Muscle of leg (tissue), 11 donors: Measurements from ENCODE around the gene PCNX2. TPM values are rescaled to one million over a fixed set of nuclear protein-coding genes. Genes with fewer than 3 reads are reported as not detected.
"Not testable (repeated sequence)": the region's sequence is repeated elsewhere in the genome, so short reads cannot be mapped to it uniquely, and the experiment has no call there.

Source experiments
- DNase-seq: peaks from one replicate; pipeline ENCODE4 v3.0.0; 2013
- H3K27ac ChIP-seq: one replicate; pipeline ENCODE4 v1.5.1; 2013; ENCODE audit warnings: mild to moderate bottlenecking, low read length, control low read depth
- H3K27me3 ChIP-seq: one replicate; pipeline ENCODE4 v1.6.1; 2013; ENCODE audit warnings: low read length; ENCODE audit not compliant: control insufficient read depth, insufficient read depth
- H3K36me3 ChIP-seq: one replicate; pipeline ENCODE4 v1.6.1; 2013; ENCODE audit warnings: low read length; ENCODE audit not compliant: control insufficient read depth, insufficient read depth
- H3K4me1 ChIP-seq: one replicate; pipeline ENCODE4 v1.6.1; 2013; ENCODE audit warnings: low read length; ENCODE audit not compliant: control insufficient read depth, insufficient read depth
- H3K4me3 ChIP-seq: one replicate; pipeline ENCODE4 v1.5.1; 2013; ENCODE audit warnings: low read length, control low read depth
- H3K9me3 ChIP-seq: replicated peaks from 2 replicates; pipeline ENCODE4 v1.6.1; 2013; ENCODE audit warnings: low read depth, low read length; ENCODE audit not compliant: control insufficient read depth
- WGBS: methylation state at CpG from one replicate; pipeline ENCODE4 v1.1.5; 2013; ENCODE audit warnings: missing lambda C conversion rate; ENCODE audit not compliant: insufficient coverage; 5-methylcytosine and 5-hydroxymethylcytosine counted together
- polyA plus RNA-seq, 8 donors: library from polyadenylated mRNA; unstranded; fragments of 120-200 nt; gene quantifications; one replicate each; pipeline versions ENCODE4 v1.2.1 to v1.2.3, GENCODE V29; 2013; ENCODE audit warnings: inconsistent platforms in 1 of 8, low replicate concordance in 1 of 8; ENCODE audit not compliant: insufficient read length in 8 of 8, insufficient read depth in 1 of 8
- total RNA-seq: library from RNA; stranded (reverse); fragments of 120-200 nt; gene quantifications from one replicate; pipeline ENCODE4 v1.2.4, GENCODE V29; 2013

PCNX2 gene
- total and polyA plus RNA-seq, 9 donors, result 2.5 to 5.2 (median 3.9) TPM

GRCh38 chr1:233094269-233094668 lies 201.3 kb downstream of the PCNX2 start:
- peak; percentile 56 for DNase-seq
- Histone ChIP-seq H3K4me1 (no peaks in the 10 kb centered on the region), H3K9me3 (no peaks in the 10 kb centered on the region), H3K4me3 (no peak overlapping the region), H3K36me3 (no peaks in the 10 kb centered on the region), H3K27ac (peak overlapping the region; percentile 8), H3K27me3 (no peaks in the 10 kb centered on the region)
- WGBS, result no CpG with 5 or more reads among the region's 2 CpGs

- 92% methylated on average over 2 of the region's 7 CpGs for WGBS
- Histone ChIP-seq H3K9me3 (no peaks in the 10 kb centered on the region), H3K36me3 (no peaks in the 10 kb centered on the region), H3K4me1 (peaks cover 7% of the 10 kb centered on the region), H3K4me3 (no peak overlapping the region), H3K27ac (no peak overlapping the region), H3K27me3 (no peaks in the 10 kb centered on the region)
- no peak for DNase-seq
Observed at GRCh38 chr1:233090746-233091494, 204.6 kb downstream of the PCNX2 start.

GRCh38 chr1:233089251-233089650 lies 206.3 kb downstream of the PCNX2 start:
- no peak for DNase-seq
- H3K4me3 ChIP-seq, result no peak overlapping the region
- H3K27ac ChIP-seq, result no peak overlapping the region
- WGBS, result 100% methylated on average over 1 of the region's 3 CpGs
- H3K36me3 ChIP-seq, result no peaks in the 10 kb centered on the region
- no peaks in the 10 kb centered on the region for H3K27me3 ChIP-seq
- no peaks in the 10 kb centered on the region for H3K9me3 ChIP-seq
- H3K4me1 ChIP-seq, result peaks cover 7% of the 10 kb centered on the region

- DNase-seq, result no peak
- H3K27ac ChIP-seq, result no peak overlapping the region
- no peaks in the 10 kb centered on the region for H3K27me3 ChIP-seq
- WGBS, result no CpG with 5 or more reads among the region's 6 CpGs
- H3K4me3 ChIP-seq, result no peak overlapping the region
- H3K36me3 ChIP-seq, result no peaks in the 10 kb centered on the region
- no peaks in the 10 kb centered on the region for H3K9me3 ChIP-seq
- peaks cover 7% of the 10 kb centered on the region for H3K4me1 ChIP-seq
Observed at GRCh38 chr1:233088613-233089012, 206.9 kb downstream of the PCNX2 start.

- Histone ChIP-seq H3K9me3 (no peaks in the 10 kb centered on the region), H3K4me1 (peaks cover 8% of the 10 kb centered on the region), H3K27me3 (no peaks in the 10 kb centered on the region), H3K36me3 (no peaks in the 10 kb centered on the region), H3K4me3 (no peak overlapping the region), H3K27ac (peak overlapping the region; percentile 69)
- no CpG with 5 or more reads among the region's 11 CpGs for WGBS
- peak; percentile 69 for DNase-seq
Observed at GRCh38 chr1:233086961-233087881, 208.3 kb downstream of the PCNX2 start.

GRCh38 chr1:233085566-233085965 lies 210.0 kb downstream of the PCNX2 start:
- H3K27me3 ChIP-seq, result no peaks in the 10 kb centered on the region
- H3K27ac ChIP-seq, result no peak overlapping the region
- DNase-seq, result no peak
- no peak overlapping the region for H3K4me3 ChIP-seq
- no peaks in the 10 kb centered on the region for H3K36me3 ChIP-seq
- H3K4me1 ChIP-seq, result peaks cover 17% of the 10 kb centered on the region
- WGBS, result no CpG with 5 or more reads among the region's 3 CpGs
- H3K9me3 ChIP-seq, result no peaks in the 10 kb centered on the region

GRCh38 chr1:233082778-233083550 lies 212.6 kb downstream of the PCNX2 start:
- no peak for DNase-seq
- Histone ChIP-seq H3K4me3 (no peak overlapping the region), H3K27me3 (no peaks in the 10 kb centered on the region), H3K9me3 (no peaks in the 10 kb centered on the region), H3K4me1 (peaks cover 19% of the 10 kb centered on the region), H3K27ac (no peak overlapping the region), H3K36me3 (no peaks in the 10 kb centered on the region)
- WGBS, result 63% methylated on average over 4 of the region's 12 CpGs

GRCh38 chr1:233081735-233082134 lies 213.8 kb downstream of the PCNX2 start:
- peak overlapping the region; percentile 35 for H3K27ac ChIP-seq
- DNase-seq, result peak; percentile 69
- 0% methylated on average over 1 of the region's 2 CpGs for WGBS
- H3K4me1 ChIP-seq, result peaks cover 14% of the 10 kb centered on the region
- H3K9me3 ChIP-seq, result no peaks in the 10 kb centered on the region
- H3K27me3 ChIP-seq, result no peaks in the 10 kb centered on the region
- H3K36me3 ChIP-seq, result no peaks in the 10 kb centered on the region
- H3K4me3 ChIP-seq, result no peak overlapping the region

- H3K4me1 ChIP-seq, result peaks cover 12% of the 10 kb centered on the region
- WGBS, result 60% methylated on average over 1 of the region's 4 CpGs
- H3K36me3 ChIP-seq, H3K9me3 ChIP-seq, H3K4me3 ChIP-seq, H3K27me3 ChIP-seq, DNase-seq, H3K27ac ChIP-seq: not testable (repeated sequence)
Observed at GRCh38 chr1:233080827-233081226, 214.7 kb downstream of the PCNX2 start.

- H3K4me3 ChIP-seq, result no peak overlapping the region
- no peaks in the 10 kb centered on the region for H3K36me3 ChIP-seq
- H3K27ac ChIP-seq, result no peak overlapping the region
- WGBS, result 92% methylated on average over 1 of the region's 3 CpGs
- no peaks in the 10 kb centered on the region for H3K27me3 ChIP-seq
- DNase-seq, result no peak
- H3K4me1 ChIP-seq, result peaks cover 12% of the 10 kb centered on the region
- H3K9me3 ChIP-seq, result no peaks in the 10 kb centered on the region
Observed at GRCh38 chr1:233080286-233080685, 215.2 kb downstream of the PCNX2 start.
